Heart left ventricle (tissue), 13 donors: Measurements from ENCODE around the gene SLC7A6OS.

ENCODE experiments used
- POLR2A ChIP-seq, 2 donors: fragments of 450-650 bp; IDR thresholded peaks; one replicate each; pipeline ENCODE4 v1.6.1; 2017; ENCODE audit warnings: antibody characterized with exemption in 2 of 2, mild to moderate bottlenecking in 2 of 2, moderate library complexity in 2 of 2
- TF ChIP-seq, protein P1 (sequence below), 12 donors: fragments of 200-600 bp; sonication (generic) in 4 of 12; IDR thresholded peaks; one replicate each; pipeline versions ENCODE4 v1.5.0 to v1.8.0; 2018 to 2022; ENCODE audit warnings: antibody characterized with exemption in 12 of 12, mild to moderate bottlenecking in 5 of 12
- donor health status: ischemic (EF 13 %, LVEDD 7.1; RV severe dilation, severe dysfunction).
- donor health status: DM: no; HTN: yes; CAD: no.
- donor health status: DM: no; HTN: no; CAD: no.
- donor health status: ischemic (EF 25% LVEDD 6.9; RV normal size, moderate dysfunction).
- donor health status: ischemic (EF 25% LVEDD 5.7; RV mildly dilated, moderate dysfunction).
- donor health status: ischemic (EF 35%, LVEDD 5.7; RV mildly dilated, moderate dysfunction).
- donor health status: nonischemic (EF 11% LVEDD 7.7; RV severe dilation, severe dysfunction).
- donor health status: DM: yes; HTN: yes; CAD: no.
- donor health status: PGD.
- donor health status: ischemic (EF 29% LVEDD 5.4; RV normal size, mild dysfunction).
- donor health status: nonischemic (EF 23%, LVEDD 6.1; RV moderate dilation, normal function).

- TF ChIP-seq POLR2A (IDR thresholded peaks at IDR 0.05) = peak in 1 of 2 donors; percentile 76
- TF ChIP-seq, protein P1, sequence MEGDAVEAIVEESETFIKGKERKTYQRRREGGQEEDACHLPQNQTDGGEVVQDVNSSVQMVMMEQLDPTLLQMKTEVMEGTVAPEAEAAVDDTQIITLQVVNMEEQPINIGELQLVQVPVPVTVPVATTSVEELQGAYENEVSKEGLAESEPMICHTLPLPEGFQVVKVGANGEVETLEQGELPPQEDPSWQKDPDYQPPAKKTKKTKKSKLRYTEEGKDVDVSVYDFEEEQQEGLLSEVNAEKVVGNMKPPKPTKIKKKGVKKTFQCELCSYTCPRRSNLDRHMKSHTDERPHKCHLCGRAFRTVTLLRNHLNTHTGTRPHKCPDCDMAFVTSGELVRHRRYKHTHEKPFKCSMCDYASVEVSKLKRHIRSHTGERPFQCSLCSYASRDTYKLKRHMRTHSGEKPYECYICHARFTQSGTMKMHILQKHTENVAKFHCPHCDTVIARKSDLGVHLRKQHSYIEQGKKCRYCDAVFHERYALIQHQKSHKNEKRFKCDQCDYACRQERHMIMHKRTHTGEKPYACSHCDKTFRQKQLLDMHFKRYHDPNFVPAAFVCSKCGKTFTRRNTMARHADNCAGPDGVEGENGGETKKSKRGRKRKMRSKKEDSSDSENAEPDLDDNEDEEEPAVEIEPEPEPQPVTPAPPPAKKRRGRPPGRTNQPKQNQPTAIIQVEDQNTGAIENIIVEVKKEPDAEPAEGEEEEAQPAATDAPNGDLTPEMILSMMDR (IDR thresholded peaks at IDR 0.05) = peak in 7 of 12 donors; percentile 27 to 64 (median 39)
Measured at GRCh38 chr16:68310774-68311511, at the start of gene SLC7A6OS, which contains the start of gene PRMT7.
